Measurements from ENCODE around the gene DISP3.

Gene DISP3

GRCh38 chr1:11486231-11487009 is 7.5 kb downstream of the DISP3 start:
- H3K4me3 ChIP-seq, result no peak overlapping the region
- no peak overlapping the region for H3K9ac ChIP-seq (ENCODE audit: insufficient read length)
- TF ChIP-seq EZH2 (IDR thresholded peaks at IDR 0.05), result no peak
- TF ChIP-seq FOXP2 (optimal IDR thresholded peaks at IDR 0.05; ENCODE audit: control extremely low read depth, extremely low read length, insufficient read depth), result no peak
- no peak for TF ChIP-seq POLR2AphosphoS5 (IDR thresholded peaks at IDR 0.05; ENCODE audit: borderline replicate concordance, low read depth, low read length)
- H3K27ac ChIP-seq, result no peak overlapping the region
- no peak for DNase-seq (ENCODE audit: low read depth, low spot score)
- no peaks in the 10 kb centered on the region for H3K36me3 ChIP-seq (ENCODE audit: insufficient read depth, low read length)
- no peaks in the 10 kb centered on the region for H3K9me3 ChIP-seq (ENCODE audit: low read depth, low read length)

DNA sequence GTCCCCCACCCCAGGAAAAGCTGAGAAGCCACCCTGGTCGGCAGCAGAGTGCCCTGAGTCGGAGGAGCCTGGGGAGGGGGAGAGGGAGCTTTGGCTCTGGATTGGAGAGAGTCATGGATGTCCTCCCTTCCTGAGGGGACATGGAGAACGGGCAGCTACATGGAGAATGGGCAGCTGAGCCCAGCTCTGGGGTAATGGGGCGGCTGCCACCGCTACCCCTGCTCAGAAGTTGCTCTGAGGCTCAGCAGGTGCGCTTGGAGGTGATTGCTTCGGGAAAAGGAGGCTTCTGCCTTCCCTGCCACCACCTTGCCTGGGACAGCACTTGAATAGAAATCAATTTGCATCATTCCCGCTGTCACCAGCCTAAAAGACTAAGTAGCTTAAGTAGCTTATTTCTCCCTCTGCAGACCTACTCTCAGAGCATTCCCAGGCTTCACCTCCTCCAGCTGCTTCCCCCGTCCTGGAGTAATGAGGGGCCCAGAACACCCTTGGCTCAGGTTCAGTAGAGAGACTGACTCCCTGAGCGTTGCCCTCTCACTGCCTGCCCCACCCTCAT is 8.3 kb downstream of the DISP3 start:
- no peaks in the 10 kb centered on the region for H3K36me3 ChIP-seq (ENCODE audit: insufficient read depth, low read length)

DNA sequence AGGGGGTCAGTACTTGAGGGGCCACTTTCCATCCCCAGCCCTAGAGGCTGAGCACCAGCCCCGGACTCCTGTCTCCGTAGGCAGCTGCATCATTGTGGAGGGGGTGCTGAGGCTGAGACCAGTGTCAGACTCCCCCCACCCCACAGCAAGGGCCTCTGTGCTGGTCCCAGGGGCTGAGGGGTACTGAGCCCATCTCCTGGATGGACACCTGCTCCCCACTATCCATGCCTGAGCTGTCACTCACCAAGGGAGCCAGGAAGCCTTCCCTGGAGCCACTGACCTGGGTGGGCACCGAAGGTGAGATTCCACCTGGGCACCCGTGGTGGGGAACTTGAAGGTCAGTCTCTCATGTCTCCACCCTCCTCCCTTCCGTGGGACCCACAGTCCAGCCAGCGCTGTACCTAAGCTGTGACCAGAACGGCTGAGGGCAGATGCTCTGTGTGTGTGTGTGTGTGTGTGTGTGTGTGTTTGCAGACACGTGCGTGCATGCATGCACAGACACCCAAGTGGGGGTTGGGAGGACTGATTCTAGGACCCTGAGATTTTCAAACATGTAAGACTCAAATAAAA is 9.3 kb downstream of the DISP3 start:
- no peak overlapping the region for H3K4me3 ChIP-seq
- TF ChIP-seq POLR2AphosphoS5 (IDR thresholded peaks at IDR 0.05; ENCODE audit: borderline replicate concordance, low read depth, low read length), result no peak
- H3K36me3 ChIP-seq (ENCODE audit: insufficient read depth, low read length), result no peaks in the 10 kb centered on the region
- DNase-seq (ENCODE audit: low read depth, low spot score), result no peak
- H3K9ac ChIP-seq (ENCODE audit: insufficient read length), result no peak overlapping the region
- H3K9me3 ChIP-seq (ENCODE audit: low read depth, low read length), result no peaks in the 10 kb centered on the region
- H3K27ac ChIP-seq, result no peak overlapping the region

More for the DNA sequence above, 8.3 kb downstream of the DISP3 start:
- Histone ChIP-seq H3K9ac (ENCODE audit: insufficient read length) (no peak overlapping the region), H3K27ac (no peak overlapping the region), H3K9me3 (ENCODE audit: low read depth, low read length) (no peaks in the 10 kb centered on the region), H3K4me3 (no peak overlapping the region)
- no peak for DNase-seq (ENCODE audit: low read depth, low spot score)
- no peak for TF ChIP-seq FOXP2 (optimal IDR thresholded peaks at IDR 0.05; ENCODE audit: control extremely low read depth, extremely low read length, insufficient read depth)
- no peak for TF ChIP-seq POLR2AphosphoS5 (IDR thresholded peaks at IDR 0.05; ENCODE audit: borderline replicate concordance, low read depth, low read length)
- TF ChIP-seq EZH2 (IDR thresholded peaks at IDR 0.05), result no peak

DNA sequence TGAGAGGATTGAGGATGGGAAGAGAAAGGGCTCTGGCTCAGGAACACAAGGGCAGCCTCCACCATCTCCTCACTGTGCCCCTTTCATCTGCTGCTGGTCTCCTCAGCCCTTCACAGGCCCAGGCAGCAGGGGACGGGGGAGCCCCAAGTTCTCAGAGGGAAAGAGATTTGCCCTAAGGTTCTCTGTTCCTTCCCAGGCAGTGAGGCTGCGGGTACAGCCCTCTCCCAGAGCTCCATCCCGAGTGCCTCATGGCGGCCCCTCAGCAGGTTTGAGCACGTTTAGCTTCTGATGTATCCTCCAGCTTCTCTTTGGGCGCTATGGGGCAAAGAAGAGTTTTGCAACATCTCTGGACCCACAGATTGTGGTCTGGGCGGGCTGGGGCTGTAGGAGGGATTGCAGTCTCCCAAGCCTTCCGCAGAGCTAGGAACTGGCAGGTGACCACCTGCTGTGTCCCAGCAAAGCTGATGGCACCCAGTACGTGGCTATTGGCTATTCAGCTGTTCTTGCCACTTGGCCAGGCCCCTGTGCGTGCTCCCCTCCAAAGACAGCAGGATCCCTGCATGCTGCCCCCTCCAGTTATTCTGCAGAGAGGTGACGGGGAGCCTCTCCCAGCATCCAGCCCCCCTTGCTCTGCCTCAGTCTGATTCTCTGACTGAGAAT is 10.1 kb downstream of the DISP3 start:
- Histone ChIP-seq H3K9me3 (ENCODE audit: low read depth, low read length) (no peaks in the 10 kb centered on the region), H3K9ac (ENCODE audit: insufficient read length) (no peak overlapping the region), H3K36me3 (ENCODE audit: insufficient read depth, low read length) (no peaks in the 10 kb centered on the region), H3K4me3 (no peak overlapping the region), H3K27ac (no peak overlapping the region)
- no peak for DNase-seq (ENCODE audit: low read depth, low spot score)
- no peak for TF ChIP-seq POLR2AphosphoS5 (IDR thresholded peaks at IDR 0.05; ENCODE audit: borderline replicate concordance, low read depth, low read length)
- no peak for TF ChIP-seq EZH2 (IDR thresholded peaks at IDR 0.05)
- TF ChIP-seq FOXP2 (optimal IDR thresholded peaks at IDR 0.05; ENCODE audit: control extremely low read depth, extremely low read length, insufficient read depth), result no peak

DNA sequence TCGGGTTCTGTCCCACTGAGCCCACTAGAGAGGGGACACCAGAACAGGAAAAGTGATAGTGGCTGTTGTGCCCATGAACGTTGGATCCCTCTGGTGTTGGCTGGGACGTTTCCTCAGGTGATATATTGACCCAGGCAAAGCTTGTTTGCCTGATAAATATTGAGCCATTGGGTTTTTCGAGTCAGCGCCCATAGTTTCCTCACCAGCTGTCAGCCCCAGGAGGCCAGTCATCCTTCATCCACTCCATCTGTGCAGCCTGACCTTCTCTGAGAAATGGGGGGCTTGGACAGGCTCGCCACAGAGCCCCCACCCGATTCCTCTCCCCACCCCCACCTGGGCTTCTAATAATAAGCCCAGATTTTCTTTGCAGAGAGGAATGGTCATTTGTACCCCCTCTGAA is 13.3 kb downstream of the DISP3 start:
- H3K9me3 ChIP-seq (ENCODE audit: low read depth, low read length), result no peaks in the 10 kb centered on the region
- no peaks in the 10 kb centered on the region for H3K36me3 ChIP-seq (ENCODE audit: insufficient read depth, low read length)
- no peak overlapping the region for H3K9ac ChIP-seq (ENCODE audit: insufficient read length)
- no peak for TF ChIP-seq POLR2AphosphoS5 (IDR thresholded peaks at IDR 0.05; ENCODE audit: borderline replicate concordance, low read depth, low read length)
- TF ChIP-seq FOXP2 (optimal IDR thresholded peaks at IDR 0.05; ENCODE audit: control extremely low read depth, extremely low read length, insufficient read depth), result no peak
- TF ChIP-seq EZH2 (IDR thresholded peaks at IDR 0.05), result no peak
- no peak overlapping the region for H3K4me3 ChIP-seq
- no peak overlapping the region for H3K27ac ChIP-seq
- no peak for DNase-seq (ENCODE audit: low read depth, low spot score)

- Histone ChIP-seq H3K36me3 (ENCODE audit: insufficient read depth, low read length) (no peaks in the 10 kb centered on the region), H3K4me3 (no peak overlapping the region), H3K27ac (no peak overlapping the region), H3K9me3 (ENCODE audit: low read depth, low read length) (no peaks in the 10 kb centered on the region), H3K9ac (ENCODE audit: insufficient read length) (no peak overlapping the region)
- TF ChIP-seq EZH2 (IDR thresholded peaks at IDR 0.05), result no peak
- TF ChIP-seq FOXP2 (optimal IDR thresholded peaks at IDR 0.05; ENCODE audit: control extremely low read depth, extremely low read length, insufficient read depth), result no peak
- TF ChIP-seq POLR2AphosphoS5 (IDR thresholded peaks at IDR 0.05; ENCODE audit: borderline replicate concordance, low read depth, low read length), result no peak
- DNase-seq (ENCODE audit: low read depth, low spot score), result no peak
These were observed 15.2 kb downstream of the DISP3 start for GRCh38 chr1:11493972-11494655.

DNA sequence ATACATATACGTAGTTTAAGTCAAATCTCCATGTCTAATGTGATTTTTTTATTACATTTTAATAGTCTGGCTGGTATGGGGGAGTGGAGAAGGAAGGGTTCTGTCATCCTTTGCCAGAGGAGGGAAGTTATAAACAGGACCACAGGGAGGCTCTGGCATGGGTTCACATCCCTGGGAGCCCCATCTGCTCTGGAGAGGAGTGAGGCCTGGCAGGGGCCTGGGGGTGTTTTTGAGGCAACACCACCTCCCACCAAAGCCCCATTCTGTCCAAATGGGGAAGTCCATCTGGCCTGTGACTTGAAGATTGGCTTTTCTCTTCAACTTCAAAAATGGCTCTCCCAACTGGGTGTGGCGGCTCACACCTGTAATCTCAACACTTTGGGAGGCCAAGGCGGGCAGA is 15.8 kb downstream of the DISP3 start:
- Histone ChIP-seq H3K9me3 (ENCODE audit: low read depth, low read length) (no peaks in the 10 kb centered on the region), H3K9ac (ENCODE audit: insufficient read length) (no peak overlapping the region), H3K4me3 (no peak overlapping the region), H3K27ac (no peak overlapping the region), H3K36me3 (ENCODE audit: insufficient read depth, low read length) (no peaks in the 10 kb centered on the region)
- DNase-seq (ENCODE audit: low read depth, low spot score), result no peak
- TF ChIP-seq EZH2 (IDR thresholded peaks at IDR 0.05), result no peak
- no peak for TF ChIP-seq FOXP2 (optimal IDR thresholded peaks at IDR 0.05; ENCODE audit: control extremely low read depth, extremely low read length, insufficient read depth)
- TF ChIP-seq POLR2AphosphoS5 (IDR thresholded peaks at IDR 0.05; ENCODE audit: borderline replicate concordance, low read depth, low read length), result no peak

- no peaks in the 10 kb centered on the region for H3K9me3 ChIP-seq (ENCODE audit: low read depth, low read length)
- DNase-seq (ENCODE audit: low read depth, low spot score), result no peak
- TF ChIP-seq EZH2 (IDR thresholded peaks at IDR 0.05), result no peak
- TF ChIP-seq FOXP2 (optimal IDR thresholded peaks at IDR 0.05; ENCODE audit: control extremely low read depth, extremely low read length, insufficient read depth), result no peak
- no peak for TF ChIP-seq POLR2AphosphoS5 (IDR thresholded peaks at IDR 0.05; ENCODE audit: borderline replicate concordance, low read depth, low read length)
These were observed 16.6 kb downstream of the DISP3 start for GRCh38 chr1:11495579-11495978.

More at GRCh38 chr1:11495579-11495978, 16.6 kb downstream of the DISP3 start:
- Histone ChIP-seq H3K4me3 (no peak overlapping the region), H3K9ac (ENCODE audit: insufficient read length) (no peak overlapping the region), H3K27ac (no peak overlapping the region), H3K36me3 (ENCODE audit: insufficient read depth, low read length) (no peaks in the 10 kb centered on the region)

Measured in SK-N-MC (cell line).